Anterior cingulate cortex (tissue), 58 donors: Measurements from ENCODE around the gene PKD1.
A peak's percentile ranks its signal among the peaks of the same experiment; 100 is the strongest.

Source experiments
- DNase-seq, 58 donors: peaks; one replicate each; lab custom pipeline; 2025; lab: John Stamatoyannopoulos, UW

Gene PKD1

DNA sequence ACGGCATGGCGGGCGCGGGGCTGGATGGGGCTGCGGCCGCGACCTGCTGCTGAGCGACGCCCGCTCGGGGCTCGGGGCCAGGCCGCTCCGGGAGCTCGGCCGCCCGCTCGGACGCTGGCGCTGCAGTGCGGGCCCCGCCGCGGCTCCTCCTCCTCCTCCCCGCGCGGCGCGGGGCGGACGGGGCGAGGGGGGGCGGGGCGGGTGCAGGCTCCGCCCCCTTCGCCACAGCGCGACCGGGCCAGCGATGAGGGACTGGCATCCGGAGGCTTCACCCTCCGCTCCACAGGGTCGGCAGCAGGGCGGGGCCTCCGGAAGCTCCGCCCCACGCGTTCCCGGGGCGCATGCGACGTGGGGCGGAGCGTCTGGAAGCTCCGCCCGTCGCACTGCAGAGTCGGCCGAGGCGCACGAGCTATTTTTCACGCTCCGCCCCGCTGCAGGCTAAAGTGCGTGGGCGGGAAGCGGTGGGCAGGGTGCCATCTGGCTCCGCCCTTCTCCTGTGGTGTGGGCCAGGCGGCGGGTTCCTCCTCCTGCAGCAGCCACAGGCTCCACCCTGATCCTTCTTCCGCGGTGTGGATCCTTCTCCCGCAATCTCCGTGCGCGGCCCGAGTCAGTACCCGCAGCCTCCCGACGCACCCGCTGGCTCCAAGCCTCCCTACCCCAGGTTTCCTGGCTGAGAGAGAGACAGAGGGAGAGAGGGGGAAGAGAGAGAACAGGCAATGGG is at the start of gene PKD1:
Gene PKD1, minus strand, starts transcription at position 129 of the 721 bp plus-strand sequence. CDS start 209 bp downstream, outside the sequence.
- DNase-seq = peak in 57 of 58 donors; percentile 28 to 98 (median 84)

DNA sequence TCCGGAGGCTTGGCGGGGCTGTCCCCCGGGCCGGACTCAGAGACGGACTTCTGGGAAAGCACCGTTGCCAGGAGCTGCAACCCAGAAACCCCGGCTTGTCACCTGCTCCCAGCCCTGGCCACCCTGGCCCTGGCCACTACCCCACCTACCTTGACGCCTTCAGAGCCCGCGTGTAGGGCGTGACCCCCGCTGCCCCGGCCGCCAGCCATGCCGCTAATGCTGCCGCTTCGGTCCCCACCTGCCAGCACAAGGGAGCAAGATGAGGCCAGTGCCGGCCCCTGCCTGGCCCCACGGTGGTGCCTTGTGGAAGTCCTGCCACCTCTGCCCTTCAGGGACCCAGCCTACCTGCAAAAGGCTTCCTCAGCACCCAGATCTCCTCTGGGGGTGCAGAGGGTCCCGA is 49.3 kb upstream of the PKD1 start:
- DNase-seq = no peak

DNA sequence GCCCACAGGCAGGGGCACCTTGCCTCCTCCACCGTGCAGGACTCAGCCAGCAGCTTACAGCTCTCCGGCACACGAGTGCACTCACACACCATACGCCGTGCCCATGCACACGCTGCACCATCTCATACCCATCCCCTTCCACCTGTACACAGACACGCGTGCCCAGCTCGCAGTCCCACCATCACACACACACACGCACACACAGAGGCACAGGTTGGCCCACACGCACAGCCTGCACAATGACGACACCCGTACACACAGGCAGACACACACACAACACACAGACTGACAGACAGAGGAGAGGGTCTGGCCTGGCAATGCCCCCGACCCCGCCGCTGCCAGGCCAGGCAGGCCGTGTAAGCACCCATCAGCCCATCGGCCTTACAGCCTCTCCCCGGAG is 48.6 kb upstream of the PKD1 start:
- no peak for DNase-seq

DNA sequence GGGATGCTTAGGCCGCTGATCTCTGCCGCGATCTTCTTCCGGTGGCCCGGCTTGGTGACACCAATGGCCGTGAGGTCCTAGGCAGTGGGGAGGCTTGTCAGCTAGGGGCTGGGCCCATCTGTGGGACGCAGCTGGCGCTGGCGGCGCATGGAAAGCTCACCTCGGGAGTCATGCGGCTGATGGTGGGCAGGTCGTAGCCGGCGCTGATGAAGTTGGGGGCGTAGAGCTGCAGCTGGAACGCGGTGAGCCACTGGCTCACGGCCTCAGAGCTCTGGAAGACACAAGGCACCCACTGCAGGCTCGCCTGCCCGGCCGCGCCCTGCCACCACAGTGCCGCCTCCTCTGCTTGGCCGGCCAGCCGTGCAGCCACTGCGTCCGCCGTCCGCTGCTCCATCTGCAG is 48.0 kb upstream of the PKD1 start:
- DNase-seq = no peak

DNA sequence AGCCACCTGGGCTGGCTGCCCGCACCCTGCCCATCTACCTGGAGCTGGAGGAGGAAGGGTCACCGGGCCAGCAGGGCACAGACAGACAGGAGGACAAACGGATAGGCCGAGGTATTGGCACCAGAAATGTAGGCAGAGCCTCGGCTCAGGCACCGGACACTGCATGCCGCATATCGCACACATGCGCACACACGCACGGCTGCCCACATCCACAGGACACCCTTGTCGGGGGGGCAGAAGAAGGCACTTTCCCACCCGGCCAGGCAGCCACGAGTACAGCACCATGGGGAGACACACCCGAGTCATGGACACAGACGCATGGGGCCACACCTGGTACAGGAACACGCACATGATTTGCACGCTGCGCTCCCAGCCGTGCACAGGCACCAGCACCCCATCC is 46.3 kb upstream of the PKD1 start:
- DNase-seq = no peak

DNA sequence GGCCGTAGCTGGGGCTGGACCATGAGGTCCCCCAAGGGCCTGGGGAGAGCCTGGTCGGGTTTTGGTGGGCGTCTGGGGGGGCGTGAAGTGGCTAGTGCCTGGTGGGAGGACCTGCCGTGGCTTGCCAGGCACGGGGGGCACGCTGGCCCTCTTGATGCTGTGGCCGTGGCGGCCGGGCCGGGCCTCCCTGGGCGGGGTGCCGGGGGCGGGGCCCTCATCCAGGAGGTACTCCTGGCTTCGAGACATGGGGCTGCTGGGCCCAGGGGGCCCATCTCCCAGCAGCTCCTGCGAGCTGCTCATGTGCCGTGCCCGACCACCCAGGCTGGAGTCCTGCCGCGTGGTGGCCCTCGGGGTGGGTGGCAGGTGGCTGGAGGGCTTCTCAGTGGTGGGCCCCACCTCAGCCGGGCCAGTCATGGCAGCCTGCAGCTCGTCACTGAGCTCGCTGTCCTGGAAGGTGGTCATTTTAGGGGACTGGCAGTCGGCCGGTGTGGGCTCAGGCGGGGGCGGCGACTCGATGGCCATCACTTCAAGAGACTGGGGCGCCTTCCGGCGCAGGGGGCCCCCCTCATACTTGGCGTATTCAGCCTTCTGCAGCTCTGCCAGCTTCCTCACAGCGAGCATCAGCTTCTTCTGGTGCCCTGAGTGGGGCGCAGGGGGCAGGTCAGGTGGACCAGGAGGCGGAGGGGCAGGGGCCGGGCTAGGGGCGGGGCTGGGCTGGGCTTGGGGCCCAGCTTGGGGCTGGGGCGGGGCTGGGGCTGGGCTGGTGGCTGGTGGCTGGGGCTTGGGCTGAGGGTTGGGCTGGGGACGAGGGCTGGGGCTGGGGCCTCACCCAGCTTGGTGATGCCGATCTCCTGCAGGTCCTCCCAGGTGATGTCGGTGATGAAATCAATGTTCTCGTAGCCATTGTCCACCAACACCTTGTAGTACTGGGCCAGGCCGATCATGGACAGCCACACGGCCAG is 45.5 kb upstream of the PKD1 start:
- peak in 7 of 58 donors; percentile 17 to 56 (median 30) for DNase-seq

DNA sequence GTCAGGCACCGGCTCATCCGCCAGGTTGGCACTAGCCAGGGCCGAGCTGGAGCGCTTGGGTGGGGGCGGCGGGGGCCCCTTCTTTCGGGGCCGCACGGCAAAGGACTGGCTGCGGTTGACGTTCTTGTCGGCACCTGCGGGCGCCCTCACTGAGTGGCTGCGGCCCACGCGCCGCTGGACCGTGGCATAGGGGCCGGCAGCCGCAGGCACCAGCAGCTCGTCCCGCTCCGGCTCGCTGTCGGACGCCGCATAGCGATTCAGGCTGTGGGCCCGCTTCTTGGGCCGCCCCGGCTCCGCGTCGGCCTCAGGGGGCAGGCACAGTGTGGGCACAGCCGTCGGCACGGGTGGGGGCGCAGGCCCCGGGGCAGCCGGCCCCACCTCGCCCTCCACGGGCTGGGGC is 44.8 kb upstream of the PKD1 start:
- DNase-seq = no peak

DNA sequence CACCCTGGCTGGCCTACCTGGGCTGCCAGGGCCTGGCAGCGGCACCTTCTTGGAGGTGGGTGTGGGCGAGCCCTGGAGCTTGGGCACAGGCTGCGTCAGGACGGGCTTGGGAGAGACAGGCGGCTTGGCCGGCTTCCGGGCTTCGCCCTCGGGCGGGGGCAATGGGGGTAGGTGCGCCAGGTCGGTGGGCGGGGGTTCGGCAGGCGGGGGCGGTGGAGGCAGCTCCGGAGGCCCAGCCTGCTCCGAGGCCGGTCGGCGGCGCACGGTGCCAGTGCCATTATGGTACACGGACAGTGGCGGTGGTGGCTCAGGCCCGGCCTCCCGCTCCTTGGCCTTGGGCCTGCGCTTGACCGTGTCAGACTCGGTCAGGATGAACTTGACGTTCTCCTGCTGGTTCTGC is 43.9 kb upstream of the PKD1 start:
- DNase-seq = no peak

DNA sequence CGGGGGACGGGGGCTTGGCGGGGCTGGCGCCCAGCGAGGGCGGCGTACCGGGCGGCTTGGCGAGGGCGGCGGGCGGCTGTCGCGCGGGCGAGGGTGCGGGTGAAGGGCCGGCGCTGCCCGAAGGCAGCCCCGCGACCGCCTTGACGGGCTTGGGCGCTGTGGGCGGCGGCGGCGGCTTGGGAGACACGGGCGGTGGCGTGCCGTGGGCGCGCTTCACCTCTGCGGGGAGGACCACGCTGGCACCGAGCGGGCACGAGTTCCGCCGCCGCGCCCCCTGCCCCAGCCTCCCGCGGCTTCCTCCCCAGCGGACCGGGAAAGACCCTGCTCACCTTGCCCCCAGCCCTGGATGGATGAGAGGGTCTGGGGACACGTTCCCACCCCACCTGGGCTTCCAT is 43.4 kb upstream of the PKD1 start:
- no peak for DNase-seq

DNA sequence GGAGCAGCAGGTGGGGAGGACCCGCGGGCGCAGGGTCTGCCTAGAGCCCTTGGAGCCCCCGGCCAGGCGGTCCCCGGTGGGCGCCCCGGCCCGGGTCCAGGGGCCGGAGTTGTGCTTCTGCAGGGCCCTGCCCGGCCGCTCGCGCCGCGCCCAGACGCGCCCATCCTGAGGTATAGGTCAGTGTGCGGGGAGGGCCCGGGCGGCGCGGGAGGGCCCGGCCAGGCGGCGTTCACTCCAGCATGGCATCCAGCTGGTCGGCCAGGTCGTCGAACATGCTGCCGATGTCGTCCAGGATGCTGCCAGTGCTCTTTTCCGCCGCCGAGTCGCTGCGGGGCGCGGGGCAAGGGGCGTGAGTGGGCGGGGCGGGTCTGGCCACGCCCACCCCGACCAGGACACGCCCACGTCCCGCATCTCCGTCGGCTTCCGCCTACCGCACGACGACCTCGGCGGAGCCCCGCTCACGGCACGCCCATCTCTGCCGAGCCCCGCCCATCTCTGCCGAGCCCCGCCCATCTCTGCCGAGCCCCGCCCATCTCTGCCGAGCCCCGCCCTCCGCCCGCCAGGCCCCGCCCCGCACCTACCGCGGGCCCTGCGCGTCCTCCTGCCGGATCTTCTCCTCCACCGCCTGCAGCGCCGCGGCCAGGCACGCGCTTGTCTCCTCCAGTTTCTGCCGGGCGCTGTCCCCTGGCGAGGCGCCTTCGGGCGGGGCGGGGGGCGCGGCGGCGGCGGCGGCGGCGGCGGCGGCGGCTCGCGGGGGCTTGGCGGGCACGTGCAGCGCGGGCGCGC is 42.8 kb upstream of the PKD1 start:
- DNase-seq = peak in 2 of 58 donors; percentile 18 to 27

DNA sequence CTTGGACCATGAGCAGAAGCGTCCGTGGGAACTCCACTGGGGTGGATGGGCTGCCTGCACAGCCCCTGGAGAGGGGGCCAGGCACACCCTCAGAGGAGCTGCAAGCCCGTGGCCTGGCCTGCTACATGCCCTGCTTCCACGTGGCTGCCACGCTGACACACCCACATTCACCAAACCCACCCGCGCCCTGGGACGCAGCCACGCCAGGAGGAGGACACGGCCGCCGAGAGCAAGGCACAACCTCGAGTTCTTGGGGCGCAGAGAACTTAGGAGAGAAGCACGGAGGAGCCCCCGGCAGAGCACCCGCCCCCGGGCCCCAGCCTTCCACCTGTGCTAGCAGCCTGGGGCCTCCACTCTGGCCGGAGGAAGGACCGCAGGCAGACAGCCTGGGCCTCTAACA is 41.9 kb upstream of the PKD1 start:
- DNase-seq = no peak

DNA sequence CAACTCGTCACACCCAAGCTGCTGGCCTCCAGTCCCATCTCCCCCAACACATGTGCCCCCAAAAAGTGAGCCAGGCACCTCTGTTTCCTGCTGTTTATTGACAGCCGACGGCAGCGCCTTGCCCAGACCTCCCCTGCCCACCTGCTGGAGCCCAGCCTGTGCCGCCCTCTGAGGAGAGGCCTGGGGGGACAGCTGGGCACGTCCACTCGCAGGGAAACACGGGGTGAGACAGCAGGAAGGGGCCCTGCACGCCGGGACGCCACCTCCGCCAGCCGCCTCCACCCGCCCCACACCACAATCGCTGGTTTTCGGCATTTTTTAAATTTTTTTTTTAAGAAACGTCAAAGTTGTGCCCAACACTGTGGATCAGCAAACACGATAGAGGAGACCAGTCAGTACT is 41.4 kb upstream of the PKD1 start:
- DNase-seq = no peak

DNA sequence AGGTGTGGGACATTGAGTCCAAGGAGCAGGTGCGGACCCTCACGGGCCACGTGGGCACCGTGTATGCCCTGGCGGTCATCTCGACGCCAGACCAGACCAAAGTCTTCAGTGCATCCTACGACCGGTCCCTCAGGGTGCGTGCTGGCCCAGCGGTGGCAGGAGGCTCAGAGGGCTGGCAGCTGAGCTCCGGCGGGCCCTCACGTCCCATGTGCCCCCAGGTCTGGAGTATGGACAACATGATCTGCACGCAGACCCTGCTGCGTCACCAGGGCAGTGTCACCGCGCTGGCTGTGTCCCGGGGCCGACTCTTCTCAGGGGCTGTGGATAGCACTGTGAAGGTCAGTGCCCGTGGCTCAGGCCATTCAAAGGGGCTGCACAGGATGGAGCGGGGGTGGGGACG is 40.3 kb upstream of the PKD1 start:
- no peak for DNase-seq

DNA sequence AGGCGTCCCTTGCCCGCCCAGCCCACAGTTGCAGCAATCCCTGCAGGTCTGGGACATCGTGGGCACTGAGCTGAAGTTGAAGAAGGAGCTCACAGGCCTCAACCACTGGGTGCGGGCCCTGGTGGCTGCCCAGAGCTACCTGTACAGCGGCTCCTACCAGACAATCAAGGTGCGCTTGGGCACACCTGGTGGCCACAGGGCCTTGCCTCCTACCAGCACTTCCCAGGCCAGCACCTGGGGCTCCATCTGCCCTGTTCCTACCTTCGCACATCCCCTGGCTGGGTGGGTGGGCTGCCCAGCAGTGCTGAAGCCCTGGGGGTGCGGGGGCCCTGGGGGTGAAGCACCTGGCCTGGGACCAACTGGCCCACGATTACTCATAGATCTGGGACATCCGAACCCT is 39.8 kb upstream of the PKD1 start:
- DNase-seq = no peak

DNA sequence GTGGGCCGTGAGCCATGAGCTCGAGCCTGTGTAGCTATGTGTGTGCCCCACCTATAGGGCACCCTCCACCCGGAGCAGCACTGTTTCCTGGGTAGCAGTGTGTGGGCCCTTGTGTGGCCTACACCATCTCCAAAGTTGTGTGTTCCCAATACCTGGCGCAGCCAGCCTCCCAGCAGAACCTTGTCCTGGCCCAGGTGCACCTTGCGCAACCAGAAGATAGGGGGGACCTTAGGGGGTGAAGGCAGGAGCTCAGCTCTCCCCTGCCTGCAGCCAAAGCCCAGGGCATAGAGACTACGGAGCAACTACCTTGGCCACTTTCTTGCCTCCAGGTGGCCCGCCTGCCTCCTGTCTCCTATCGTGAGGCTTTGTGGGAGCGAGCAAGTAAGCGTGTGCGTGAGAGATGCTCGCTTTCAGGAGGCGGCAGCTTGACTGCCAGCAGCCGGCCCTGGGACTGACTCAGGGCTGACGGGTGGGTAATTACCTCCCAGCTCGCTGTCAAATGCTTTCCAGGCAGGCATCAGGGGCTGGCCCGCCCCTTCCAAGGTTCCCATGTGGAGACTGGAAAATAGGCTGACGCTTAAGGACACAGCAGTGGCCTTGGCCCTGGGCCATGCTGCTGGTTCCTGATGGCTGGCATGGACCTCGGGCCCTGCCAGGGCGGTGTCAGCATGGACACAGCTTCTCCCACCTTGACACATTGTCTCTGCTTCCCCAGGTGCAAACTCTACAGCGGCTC is 38.9 kb upstream of the PKD1 start:
- peak in 12 of 58 donors; percentile 15 to 75 (median 29) for DNase-seq

DNA sequence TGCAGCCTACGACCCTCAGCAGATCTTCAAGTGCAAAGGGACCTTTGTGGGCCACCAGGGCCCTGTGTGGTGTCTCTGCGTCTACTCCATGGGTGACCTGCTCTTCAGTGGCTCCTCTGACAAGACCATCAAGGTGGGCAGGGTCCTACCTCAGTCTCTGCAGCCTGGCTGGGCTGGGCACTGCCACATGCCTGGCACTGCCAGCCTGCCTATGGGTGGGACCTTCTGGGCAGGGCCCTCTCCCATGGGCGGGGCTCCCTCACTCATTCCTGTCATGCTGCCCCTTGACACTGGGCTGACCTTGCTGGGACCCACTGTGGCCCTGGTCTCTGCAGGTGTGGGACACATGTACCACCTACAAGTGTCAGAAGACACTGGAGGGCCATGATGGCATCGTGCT is 38.2 kb upstream of the PKD1 start:
- DNase-seq = no peak

DNA sequence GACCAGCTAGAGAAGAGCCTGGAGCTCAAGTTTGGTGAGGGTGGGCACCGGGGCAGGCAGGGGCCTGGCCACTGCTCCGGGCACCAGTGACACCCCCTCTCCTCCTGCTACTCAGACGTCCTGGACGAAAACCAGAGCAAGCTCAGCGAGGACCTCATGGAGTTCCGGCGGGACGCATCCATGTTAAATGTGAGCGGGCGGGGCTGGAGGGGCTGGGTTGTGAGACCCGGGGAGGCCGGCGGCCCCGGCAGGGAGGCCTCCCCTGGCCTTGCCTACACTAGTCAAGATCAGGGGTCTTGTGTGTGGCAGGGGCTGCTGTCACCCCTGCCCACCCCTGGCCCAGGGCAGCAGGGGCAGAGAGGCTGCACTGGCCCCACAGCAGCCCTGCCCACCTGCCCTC is 37.7 kb upstream of the PKD1 start:
- DNase-seq = no peak

DNA sequence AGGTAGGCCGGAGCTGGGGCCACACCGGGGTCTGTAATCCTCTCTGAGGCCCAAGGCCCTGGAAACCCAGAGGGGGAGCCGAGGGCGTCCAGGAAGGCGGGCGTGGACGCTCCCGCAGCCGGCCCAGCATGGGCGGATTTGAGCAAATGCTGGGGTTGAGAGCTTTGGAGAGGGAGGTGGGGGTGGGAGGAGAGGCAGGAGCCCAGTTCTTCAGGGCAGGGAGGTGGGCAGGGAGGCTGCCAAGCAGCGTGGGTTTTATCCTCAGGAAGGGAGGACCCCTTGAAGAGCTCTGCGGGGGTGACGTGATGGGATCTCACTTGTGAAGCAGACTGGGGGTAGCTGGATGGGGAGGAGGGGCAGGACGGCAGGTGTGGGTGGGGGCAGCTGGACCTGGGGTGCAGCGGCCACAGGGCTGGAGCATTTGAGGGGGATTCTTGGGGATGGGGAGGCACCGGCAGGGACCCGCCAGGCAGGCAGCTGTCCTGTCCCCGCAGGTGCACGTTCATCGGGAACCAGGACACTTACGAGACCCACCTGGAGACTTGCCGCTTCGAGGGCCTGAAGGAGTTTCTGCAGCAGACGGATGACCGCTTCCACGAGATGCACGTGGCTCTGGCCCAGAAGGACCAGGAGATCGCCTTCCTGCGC is 37.1 kb upstream of the PKD1 start:
- no peak for DNase-seq

DNA sequence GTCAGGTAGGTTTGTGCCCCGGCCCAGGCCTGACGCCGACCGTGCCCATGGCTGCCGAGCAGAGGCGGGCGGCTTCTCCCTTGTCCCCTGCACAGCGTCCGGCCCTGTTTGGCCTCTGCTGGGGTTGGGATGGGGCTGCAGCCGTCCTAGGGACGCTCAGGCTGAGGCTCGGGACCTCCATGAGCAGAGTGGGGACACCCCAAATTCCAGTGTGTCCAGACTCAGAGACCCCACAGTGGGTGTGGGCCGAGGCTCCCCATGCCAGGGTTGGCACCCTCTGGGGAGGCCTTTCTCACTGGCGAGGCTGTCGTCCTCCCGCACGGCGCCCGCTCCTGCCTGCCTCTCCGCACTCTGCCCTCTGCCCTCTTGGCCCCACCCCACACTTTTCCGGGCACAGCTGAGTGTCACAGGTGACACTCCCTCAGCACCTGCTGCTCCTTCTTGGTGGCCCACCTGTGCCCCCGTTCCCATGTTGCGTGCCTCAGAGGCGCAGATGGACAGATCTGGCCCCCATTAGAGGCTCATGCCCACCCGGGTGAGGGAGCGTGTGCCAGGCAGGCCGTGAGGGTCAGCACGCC is 36.0 kb upstream of the PKD1 start:
- DNase-seq = no peak
